HG02943 (cell line): ENCODE results near the gene IGFBP2.

Experiments used
- ATAC-seq: cut with Tn5 transposase; IDR thresholded peaks from one replicate; pipeline ENCODE4 v1.9.1; 2021; ENCODE audit warnings: mild to moderate bottlenecking, low read depth, moderate library complexity; ENCODE audit not compliant: unreplicated experiment

The IGFBP2 gene

DNA sequence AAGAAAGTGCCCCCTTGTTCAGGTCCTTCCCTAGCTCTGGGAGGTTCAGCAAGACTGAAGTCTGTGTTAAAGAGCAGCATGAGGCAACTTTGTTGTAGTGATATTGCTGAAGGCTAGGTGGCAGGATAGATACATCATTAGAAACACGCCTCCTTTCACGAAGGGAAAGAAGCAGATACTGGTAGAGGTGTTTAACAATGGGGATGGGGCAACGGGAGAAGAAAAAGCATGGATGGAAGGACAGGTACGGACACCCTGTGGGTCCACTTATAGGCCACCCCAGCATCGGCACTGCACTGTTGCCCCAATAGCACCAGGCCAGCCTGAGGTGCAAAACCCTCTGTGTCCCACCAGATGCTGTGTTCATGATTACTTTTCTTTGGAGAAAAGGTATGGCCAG is 65.7 kb downstream of the IGFBP2 start:
- ATAC-seq = no peak

DNA sequence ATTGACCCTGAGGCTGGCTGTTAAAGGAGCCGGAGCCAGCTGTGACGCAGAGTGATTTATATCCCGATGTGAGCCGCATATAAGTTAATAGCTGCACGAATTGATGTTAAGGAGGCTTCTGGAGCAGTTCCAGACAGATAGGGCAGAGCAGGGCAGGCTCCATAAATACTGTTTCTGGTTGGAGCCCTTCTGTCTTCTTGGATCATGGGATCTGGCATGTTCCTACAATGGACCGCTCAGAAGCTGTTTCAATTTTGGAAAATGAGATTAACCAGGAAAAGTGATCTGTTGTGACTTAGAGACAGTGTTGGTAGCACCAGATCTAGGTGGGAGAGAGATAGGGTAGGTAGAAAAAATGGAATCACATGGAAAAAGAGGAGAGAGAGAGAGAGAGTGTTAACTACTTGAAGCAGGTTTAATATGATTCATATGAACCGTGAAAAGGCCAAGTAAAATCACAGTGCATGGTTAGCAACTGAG is 66.9 kb downstream of the IGFBP2 start:
- no peak for ATAC-seq

DNA sequence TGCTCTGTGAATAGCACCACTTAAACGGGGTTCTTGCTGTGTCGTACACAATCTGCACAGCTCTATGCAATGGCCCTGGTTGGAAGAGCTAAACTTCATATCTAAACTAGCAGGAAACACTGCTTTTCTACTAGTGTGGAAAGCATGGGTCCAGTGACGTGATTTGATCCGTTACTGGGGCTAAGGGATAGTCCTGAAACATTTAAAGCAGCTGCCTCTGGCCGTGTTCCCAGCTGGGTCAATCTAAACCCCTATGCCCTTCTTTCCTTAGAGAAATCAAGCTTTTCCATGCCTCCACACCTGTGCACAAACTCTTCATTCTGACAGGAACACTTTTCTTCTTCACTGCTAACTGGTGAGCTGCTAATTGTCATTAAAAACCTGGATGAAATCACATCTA is 67.6 kb downstream of the IGFBP2 start:
- no peak for ATAC-seq

DNA sequence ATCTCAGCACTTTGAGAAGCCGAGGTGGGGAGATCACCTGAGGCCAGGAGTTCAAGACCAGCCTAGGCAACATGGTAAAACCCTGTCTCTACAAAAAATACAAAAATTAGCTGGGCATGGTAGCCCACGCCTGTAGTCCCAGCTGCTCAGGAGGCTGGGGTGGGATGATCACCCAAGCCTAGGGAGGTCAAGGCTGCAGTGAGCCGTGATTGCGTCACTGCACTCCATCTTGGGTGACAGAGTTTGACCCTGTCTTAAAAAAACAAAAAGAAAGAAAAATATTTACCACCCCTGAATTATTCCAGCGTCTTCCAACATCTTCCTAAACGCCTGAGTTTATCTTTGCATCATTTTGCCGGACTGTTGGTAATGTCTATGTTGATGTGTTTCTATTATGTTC is 68.3 kb downstream of the IGFBP2 start:
- ATAC-seq = no peak

DNA sequence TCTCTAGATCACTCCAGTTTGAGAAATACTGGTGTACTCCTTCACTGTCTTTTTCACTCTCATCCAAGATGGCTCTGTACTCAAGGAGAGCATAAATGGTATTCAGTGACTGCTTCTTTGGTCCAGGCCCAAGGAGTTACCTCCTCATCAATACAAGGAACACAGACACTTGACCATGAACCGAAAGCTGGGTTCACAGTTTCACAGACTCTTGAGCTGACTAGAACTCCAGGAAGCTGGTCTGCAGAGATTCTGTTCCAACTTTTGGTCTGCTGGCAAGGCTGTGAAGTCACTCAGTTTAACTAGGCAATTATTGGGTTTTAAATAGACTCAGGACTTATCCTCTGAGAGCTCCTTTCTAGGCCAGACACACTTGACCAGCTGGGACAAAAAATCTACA is 69.5 kb downstream of the IGFBP2 start:
- ATAC-seq = no peak

DNA sequence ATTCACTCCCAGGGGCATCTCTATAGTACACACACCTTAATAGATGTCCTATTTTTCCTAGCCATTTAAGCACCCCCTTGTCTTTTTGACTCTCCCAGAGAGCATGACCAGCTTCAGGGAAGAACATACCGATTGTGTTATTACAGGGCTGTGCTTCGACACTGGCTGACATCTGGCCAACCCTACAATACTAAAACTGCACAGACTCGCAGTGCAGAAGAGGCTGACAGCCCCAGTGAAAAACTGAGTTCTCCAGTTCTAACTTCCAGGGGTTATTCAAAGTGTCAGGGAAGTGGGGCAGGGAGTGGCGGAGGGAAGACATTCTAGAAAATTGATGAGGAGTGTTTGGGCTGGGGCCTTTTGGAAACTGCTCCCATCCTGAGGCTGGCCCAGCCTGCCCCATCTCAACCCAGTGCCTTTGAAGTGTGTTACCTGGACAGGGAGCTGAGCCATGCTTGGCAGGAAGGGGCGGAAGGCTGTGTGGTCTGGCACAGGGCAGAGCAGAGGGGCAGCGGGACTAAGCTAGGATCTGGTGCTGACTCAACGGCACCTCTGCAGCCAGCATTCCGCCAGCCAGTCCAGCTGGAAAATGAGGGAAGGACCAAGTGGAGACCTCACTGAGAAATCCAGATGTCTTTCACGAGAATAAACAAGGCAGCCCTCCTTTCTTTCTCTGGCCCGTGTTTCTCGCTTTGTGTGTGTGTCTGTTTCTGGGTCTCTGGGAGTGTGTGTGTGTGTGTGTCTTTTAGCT is 77.5 kb downstream of the IGFBP2 start:
- ATAC-seq = no peak

DNA sequence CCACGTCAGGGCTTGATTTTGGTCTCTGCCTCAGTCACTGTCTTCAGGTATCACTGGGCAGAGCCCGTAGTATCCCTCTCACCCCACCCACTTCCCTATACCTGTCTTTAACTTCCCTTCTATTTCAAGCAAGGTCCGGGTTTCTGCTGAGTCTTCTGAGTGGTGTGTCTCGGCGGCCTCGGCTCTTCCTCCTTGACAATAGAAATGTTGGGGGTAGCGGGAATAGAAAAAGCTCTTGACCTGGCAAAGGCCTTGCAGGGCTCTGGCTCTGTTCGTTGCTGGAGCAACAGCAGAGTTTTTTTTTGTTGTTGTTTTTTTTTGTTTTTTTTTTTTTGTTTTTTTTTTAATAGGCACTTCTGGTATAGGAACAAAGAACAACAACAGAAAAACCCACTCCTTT is 78.1 kb downstream of the IGFBP2 start:
- no peak for ATAC-seq

DNA sequence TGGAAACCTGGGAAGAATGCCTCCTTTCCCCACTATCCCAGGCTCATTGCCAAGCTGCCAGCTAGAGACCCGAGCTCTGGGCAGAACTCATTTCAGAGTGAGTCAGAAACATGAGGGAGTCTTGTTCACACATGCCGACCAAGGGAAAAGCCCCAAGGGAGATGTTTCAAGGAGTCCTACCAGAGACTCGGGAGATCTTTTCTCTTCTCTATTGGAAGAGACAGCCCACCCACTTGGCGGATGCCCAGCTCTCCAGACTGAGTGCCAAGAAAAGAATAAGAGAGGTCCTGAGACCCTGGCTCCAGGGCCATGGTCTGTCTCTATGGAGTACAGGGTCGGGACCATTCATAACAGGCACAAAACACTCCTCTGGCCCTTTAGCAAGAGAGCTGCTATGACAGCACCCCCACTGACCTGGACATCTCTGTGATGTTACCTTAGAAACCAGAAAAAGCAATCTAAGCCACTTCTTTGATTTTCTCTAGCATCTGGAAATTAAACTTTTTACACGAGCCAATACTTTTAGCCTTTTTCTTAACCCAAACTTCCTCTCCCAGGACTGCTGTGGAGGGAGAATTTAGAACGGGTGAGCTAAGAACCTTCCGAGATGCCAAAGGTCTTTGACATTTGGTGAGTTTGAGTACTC is 80.6 kb downstream of the IGFBP2 start:
- ATAC-seq = no peak
